Mammary epithelial cell (primary cell): Measurements from ENCODE around the gene MEF2B.

Experiments
- CTCF ChIP-seq, 2 donors: IDR thresholded peaks in 1 of 2; conservative IDR thresholded peaks in 1 of 2; 2 replicates each; pipeline ENCODE4 v1.5.1; 2011 to 2012; ENCODE audit warnings: inconsistent platforms in 2 of 2, low read length in 2 of 2, mild to moderate bottlenecking in 2 of 2, control low read depth in 1 of 2, low read depth in 1 of 2; ENCODE audit not compliant: insufficient read depth in 1 of 2; ENCODE audit errors: extremely low read depth in 1 of 2
- EZH2 ChIP-seq: IDR thresholded peaks from 2 replicates; pipeline ENCODE4 v1.6.1; 2012; ENCODE audit warnings: low read length, inconsistent platforms, borderline replicate concordance

- TF ChIP-seq EZH2, result no peak
- TF ChIP-seq CTCF (conservative IDR thresholded peaks at IDR 0.05 in 1 of 2, IDR thresholded peaks at IDR 0.05 in 1 of 2; ENCODE audit: extremely low read depth in 1 of 2, insufficient read depth in 1 of 2, low read depth in 1 of 2, low read length in 2 of 2), result no peak
Measured at GRCh38 chr19:19095691-19096090, 74.4 kb downstream of the MEF2B start.
